ENCODE measurements around the gene EIF2A.

The EIF2A gene

DNA sequence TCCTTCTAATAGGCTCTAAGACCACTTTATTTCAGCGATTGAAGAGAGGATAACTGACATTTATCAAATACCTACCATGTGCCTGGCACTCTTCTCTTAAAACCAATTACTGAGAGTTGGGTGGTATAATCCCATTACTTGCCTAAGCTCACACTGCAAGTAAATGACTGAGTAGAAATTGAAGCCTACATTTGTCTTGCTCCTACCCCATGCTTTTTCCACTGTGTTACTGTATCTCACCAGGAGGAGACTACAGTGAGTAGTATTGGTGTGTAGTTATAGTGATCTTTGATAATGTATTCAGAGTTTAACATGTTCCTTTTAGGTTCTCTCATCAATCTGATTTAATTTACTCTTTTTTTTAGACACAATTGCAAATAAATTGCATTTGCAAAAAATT lies 20.7 kb downstream of the EIF2A start:
- POLR2A ChIA-PET (ENCODE audit: low non-redundant PET), result no interaction called here

GRCh38 chr3:150577855-150578254 lies 31.3 kb downstream of the EIF2A start:
- no peak for TF ChIP-seq CTCF (conservative IDR thresholded peaks at IDR 0.05; ENCODE audit: low read depth)
- no peak for DNase-seq (ENCODE audit: low spot score)
- CTCF ChIA-PET, result interaction anchor here (0.8 to 1.3 kb wide), 2 partner anchors 11 to 26 kb away, joined by 3 to 5 read pairs; no protein-coding TSS in a partner anchor
- H3K27ac ChIP-seq, result no peak overlapping the region
- POLR2A ChIA-PET (ENCODE audit: low non-redundant PET), result no interaction called here

More for the DNA sequence above, 20.7 kb downstream of the EIF2A start:
- TF ChIP-seq CTCF (conservative IDR thresholded peaks at IDR 0.05; ENCODE audit: low read depth), result no peak
- no peak for DNase-seq (ENCODE audit: low spot score)
- H3K27ac ChIP-seq, result no peak overlapping the region
- CTCF ChIA-PET, result no interaction called here

- no peak for DNase-seq (ENCODE audit: low spot score)
- TF ChIP-seq CTCF (conservative IDR thresholded peaks at IDR 0.05; ENCODE audit: low read depth), result no peak
- no peak overlapping the region for H3K27ac ChIP-seq
- ChIA-PET POLR2A (ENCODE audit: low non-redundant PET) (no interaction called here), CTCF (interaction anchor here (0.7 kb wide), 1 partner anchor 255 kb away, joined by 3 read pairs; no protein-coding TSS in a partner anchor)
Observed at GRCh38 chr3:150581174-150581573, 34.6 kb downstream of the EIF2A start.

DNA sequence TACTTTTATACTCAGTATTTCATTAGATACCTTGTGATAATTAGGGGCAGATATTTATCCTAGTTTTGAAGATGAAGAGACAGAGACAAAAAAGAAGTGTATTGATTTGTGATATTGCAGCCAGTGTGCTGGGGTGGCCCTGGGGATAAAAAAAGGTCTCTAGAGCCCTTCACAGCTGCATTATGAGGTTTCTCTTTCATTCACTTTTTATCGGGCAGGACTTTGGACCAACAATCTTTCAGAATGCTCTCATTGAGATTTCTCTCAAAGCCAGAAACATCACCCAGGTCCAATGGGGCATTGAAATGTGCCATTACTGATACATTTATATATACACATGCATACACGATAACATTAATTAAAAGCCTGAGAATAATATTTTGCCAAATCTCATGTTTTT lies 36.0 kb downstream of the EIF2A start:
- no peak for TF ChIP-seq CTCF (conservative IDR thresholded peaks at IDR 0.05; ENCODE audit: low read depth)
- POLR2A ChIA-PET (ENCODE audit: low non-redundant PET), result no interaction called here
- CTCF ChIA-PET, result no interaction called here
- no peak overlapping the region for H3K27ac ChIP-seq
- no peak for DNase-seq (ENCODE audit: low spot score)

DNA sequence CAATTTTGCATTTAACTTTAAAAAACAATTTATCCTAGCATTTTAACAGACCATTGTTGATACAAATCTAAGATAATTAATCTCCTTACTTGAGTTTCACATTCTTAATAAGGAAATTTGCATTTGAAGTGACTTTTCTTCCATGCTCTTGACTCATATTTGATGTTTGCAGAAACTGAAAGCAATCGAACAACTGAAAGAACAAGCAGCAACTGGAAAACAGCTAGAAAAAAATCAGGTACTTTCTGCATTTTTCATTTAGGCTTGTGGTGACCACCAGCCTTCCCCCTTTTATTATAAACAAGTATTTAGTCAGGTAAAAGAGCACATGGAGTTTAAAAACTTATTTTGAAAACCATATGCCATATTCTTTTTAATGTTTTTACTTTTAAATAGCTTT lies 36.4 kb downstream of the EIF2A start:
- ChIA-PET POLR2A (ENCODE audit: low non-redundant PET) (no interaction called here), CTCF (interaction anchor here (0.8 kb wide), 1 partner anchor 14 kb away, joined by 3 read pairs; no protein-coding TSS in a partner anchor)
- no peak overlapping the region for H3K27ac ChIP-seq
- DNase-seq (ENCODE audit: low spot score), result no peak
- no peak for TF ChIP-seq CTCF (conservative IDR thresholded peaks at IDR 0.05; ENCODE audit: low read depth)

GRCh38 chr3:150588027-150588830 lies 41.6 kb downstream of the EIF2A start:
- no peak overlapping the region; the same call in 1 of the 2 replicates for H3K27ac ChIP-seq
- no peak for TF ChIP-seq CTCF (conservative IDR thresholded peaks at IDR 0.05; ENCODE audit: low read depth)
- ChIA-PET POLR2A (ENCODE audit: low non-redundant PET) (no interaction called here), CTCF (interaction anchor here (1.0 to 1.2 kb wide), 2 partner anchors 9 to 10 kb away, joined by 3 to 7 read pairs; no protein-coding TSS in a partner anchor)
- no peak for DNase-seq (ENCODE audit: low spot score)
